ENCODE measurements around the gene ZNF543. TPM values are rescaled to one million over a fixed set of nuclear protein-coding genes. Genes with fewer than 3 reads are reported as not detected.
"Not testable (repeated sequence)": the region's sequence is repeated elsewhere in the genome, so short reads cannot be mapped to it uniquely, and the experiment has no call there.

ZNF543 gene
- total and polyA plus RNA-seq, 4 donors, result 1.3 to 15.4 (median 3.3) TPM

GRCh38 chr19:57374179-57374578 is 53.9 kb downstream of the ZNF543 start:
- Histone ChIP-seq H3K9ac (ENCODE audit: insufficient read depth in 1 of 2, low read length in 2 of 2) (no peak overlapping the region), H3K9me3 (ENCODE audit: control insufficient read depth in 4 of 4, insufficient read depth in 3 of 4, low read length in 3 of 4) (peaks cover 6 to 37% (median 8%) of the 10 kb centered on the region in 4 donors), H3K4me1 (ENCODE audit: control insufficient read depth in 5 of 5, insufficient read depth in 5 of 5, low read length in 5 of 5) (no peaks in the 10 kb centered on the region), H3K27ac (ENCODE audit: low read depth in 1 of 2, low read length in 1 of 2) (no peak overlapping the region), H3K27me3 (ENCODE audit: control insufficient read depth in 3 of 3, insufficient read depth in 3 of 3, low read length in 2 of 3) (no peaks in the 10 kb centered on the region), H3K4me3 (no peak overlapping the region), H3K36me3 (ENCODE audit: control insufficient read depth in 4 of 4, insufficient read depth in 4 of 4, low read length in 4 of 4) (peaks cover 28 to 37% (median 30%) of the 10 kb centered on the region in 4 donors)
- ATAC-seq (ENCODE audit: insufficient read depth, low FRiP score) (no peak), DNase-seq (no peak)
- WGBS, 2 donors, result 93 to 95% methylated on average over 6 of the region's 6 CpGs
- TF ChIP-seq, protein P1, sequence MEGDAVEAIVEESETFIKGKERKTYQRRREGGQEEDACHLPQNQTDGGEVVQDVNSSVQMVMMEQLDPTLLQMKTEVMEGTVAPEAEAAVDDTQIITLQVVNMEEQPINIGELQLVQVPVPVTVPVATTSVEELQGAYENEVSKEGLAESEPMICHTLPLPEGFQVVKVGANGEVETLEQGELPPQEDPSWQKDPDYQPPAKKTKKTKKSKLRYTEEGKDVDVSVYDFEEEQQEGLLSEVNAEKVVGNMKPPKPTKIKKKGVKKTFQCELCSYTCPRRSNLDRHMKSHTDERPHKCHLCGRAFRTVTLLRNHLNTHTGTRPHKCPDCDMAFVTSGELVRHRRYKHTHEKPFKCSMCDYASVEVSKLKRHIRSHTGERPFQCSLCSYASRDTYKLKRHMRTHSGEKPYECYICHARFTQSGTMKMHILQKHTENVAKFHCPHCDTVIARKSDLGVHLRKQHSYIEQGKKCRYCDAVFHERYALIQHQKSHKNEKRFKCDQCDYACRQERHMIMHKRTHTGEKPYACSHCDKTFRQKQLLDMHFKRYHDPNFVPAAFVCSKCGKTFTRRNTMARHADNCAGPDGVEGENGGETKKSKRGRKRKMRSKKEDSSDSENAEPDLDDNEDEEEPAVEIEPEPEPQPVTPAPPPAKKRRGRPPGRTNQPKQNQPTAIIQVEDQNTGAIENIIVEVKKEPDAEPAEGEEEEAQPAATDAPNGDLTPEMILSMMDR (IDR thresholded peaks at IDR 0.05; ENCODE audit: control extremely low read depth, extremely low read depth), result no peak

DNA sequence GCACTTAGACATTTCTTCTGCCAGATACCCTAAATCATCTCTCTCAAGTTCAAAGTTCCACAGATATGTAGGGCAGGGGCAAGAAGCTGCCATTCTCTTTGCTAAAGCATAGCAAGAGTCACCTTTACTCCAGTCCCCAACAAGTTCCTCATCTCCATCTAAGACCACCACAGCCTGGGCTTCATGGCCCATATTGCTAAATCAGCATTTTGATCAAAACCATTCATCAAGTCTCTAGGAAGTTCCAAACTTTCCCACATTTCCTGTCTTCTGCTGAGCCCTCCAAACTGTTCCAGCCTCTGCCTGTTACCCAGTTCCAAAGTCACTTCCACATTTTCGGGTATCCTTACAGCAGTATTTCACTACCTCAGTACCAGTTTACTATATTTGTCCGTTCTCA is 54.4 kb downstream of the ZNF543 start:
- H3K27me3 ChIP-seq (ENCODE audit: control insufficient read depth in 3 of 3, insufficient read depth in 3 of 3, low read length in 2 of 3); H3K27ac ChIP-seq (ENCODE audit: low read depth in 1 of 2, low read length in 1 of 2); H3K4me1 ChIP-seq (ENCODE audit: control insufficient read depth in 5 of 5, insufficient read depth in 5 of 5, low read length in 5 of 5); ATAC-seq (ENCODE audit: insufficient read depth, low FRiP score); H3K9ac ChIP-seq (ENCODE audit: insufficient read depth in 1 of 2, low read length in 2 of 2); H3K4me3 ChIP-seq; DNase-seq: not testable (repeated sequence)
- WGBS, 2 donors, result 96 to 97% methylated on average over 2 of the region's 2 CpGs
- Histone ChIP-seq H3K36me3 (ENCODE audit: control insufficient read depth in 4 of 4, insufficient read depth in 4 of 4, low read length in 4 of 4) (peaks cover 28 to 37% (median 30%) of the 10 kb centered on the region in 4 donors), H3K9me3 (ENCODE audit: control insufficient read depth in 4 of 4, insufficient read depth in 3 of 4, low read length in 3 of 4) (peaks cover 6 to 39% (median 8%) of the 10 kb centered on the region in 4 donors)

GRCh38 chr19:57376151-57376550 is 55.9 kb downstream of the ZNF543 start:
- H3K4me3 ChIP-seq, result no peak overlapping the region
- ATAC-seq (ENCODE audit: insufficient read depth, low FRiP score) (no peak), DNase-seq (no peak)
- WGBS, 2 donors, result 95 to 96% methylated on average over 6 of the region's 6 CpGs
- no peak overlapping the region for H3K27ac ChIP-seq (ENCODE audit: low read depth in 1 of 2, low read length in 1 of 2)
- H3K4me1 ChIP-seq (ENCODE audit: control insufficient read depth in 5 of 5, insufficient read depth in 5 of 5, low read length in 5 of 5), result no peaks in the 10 kb centered on the region
- H3K9ac ChIP-seq (ENCODE audit: insufficient read depth in 1 of 2, low read length in 2 of 2), result no peak overlapping the region
- H3K36me3 ChIP-seq (ENCODE audit: control insufficient read depth in 4 of 4, insufficient read depth in 4 of 4, low read length in 4 of 4), result peaks cover 28 to 37% (median 30%) of the 10 kb centered on the region in 4 donors
- no peaks in the 10 kb centered on the region for H3K27me3 ChIP-seq (ENCODE audit: control insufficient read depth in 3 of 3, insufficient read depth in 3 of 3, low read length in 2 of 3)
- TF ChIP-seq, protein P1 (IDR thresholded peaks at IDR 0.05; ENCODE audit: control extremely low read depth, extremely low read depth), result no peak
- H3K9me3 ChIP-seq (ENCODE audit: control insufficient read depth in 4 of 4, insufficient read depth in 3 of 4, low read length in 3 of 4), result peaks cover 6 to 44% (median 8%) of the 10 kb centered on the region in 4 donors

GRCh38 chr19:57377498-57378146 is 57.4 kb downstream of the ZNF543 start:
- no peaks in the 10 kb centered on the region for H3K27me3 ChIP-seq (ENCODE audit: control insufficient read depth in 3 of 3, insufficient read depth in 3 of 3, low read length in 2 of 3)
- H3K4me3 ChIP-seq, result no peak overlapping the region
- peaks cover 6 to 38% (median 8%) of the 10 kb centered on the region in 4 donors for H3K9me3 ChIP-seq (ENCODE audit: control insufficient read depth in 4 of 4, insufficient read depth in 3 of 4, low read length in 3 of 4)
- 93 to 95% methylated on average over 3 of the region's 3 CpGs for WGBS, 2 donors
- peaks cover 21 to 29% (median 27%) of the 10 kb centered on the region in 4 donors for H3K36me3 ChIP-seq (ENCODE audit: control insufficient read depth in 4 of 4, insufficient read depth in 4 of 4, low read length in 4 of 4)
- H3K9ac ChIP-seq (ENCODE audit: insufficient read depth in 1 of 2, low read length in 2 of 2), result no peak overlapping the region
- DNase-seq (no peak), ATAC-seq (ENCODE audit: insufficient read depth, low FRiP score) (no peak)
- no peak overlapping the region for H3K27ac ChIP-seq (ENCODE audit: low read depth in 1 of 2, low read length in 1 of 2)
- no peaks in the 10 kb centered on the region for H3K4me1 ChIP-seq (ENCODE audit: control insufficient read depth in 5 of 5, insufficient read depth in 5 of 5, low read length in 5 of 5)
- TF ChIP-seq, protein P1 (IDR thresholded peaks at IDR 0.05; ENCODE audit: control extremely low read depth, extremely low read depth), result no peak

Other genes with a start within 250 kb of the ZNF543 start
- not detected for gene USP29, start 200.5 kb upstream of the ZNF543 start, total RNA-seq
- gene USP29, start 200.5 kb upstream of the ZNF543 start, polyA plus RNA-seq, result not detected
- gene ZIM3, start 175.3 kb upstream of the ZNF543 start, total RNA-seq, result not detected
- gene ZIM3, start 175.3 kb upstream of the ZNF543 start, polyA plus RNA-seq, result not detected
- gene DUXA, start 153.0 kb upstream of the ZNF543 start, total RNA-seq, result not detected
- not detected for gene DUXA, start 153.0 kb upstream of the ZNF543 start, polyA plus RNA-seq
- gene ZNF264, start 129.0 kb upstream of the ZNF543 start, total RNA-seq, result 10 to 100 TPM; 45.0 to 46.0 TPM
- 1 to 10 TPM; 5.7 to 8.2 TPM for gene ZNF264, start 129.0 kb upstream of the ZNF543 start, polyA plus RNA-seq
- gene AURKC, start 89.4 kb upstream of the ZNF543 start, total RNA-seq, result 1 to 10 TPM in 1 of 2 donors, under 1 TPM in 1; 0.80 to 1.2 TPM
- gene AURKC, start 89.4 kb upstream of the ZNF543 start, polyA plus RNA-seq, result under 1 TPM; 0.50 to 0.85 TPM
- gene ZNF805, start 79.8 kb upstream of the ZNF543 start, total RNA-seq, result 10 to 100 TPM; 13.8 to 29.0 TPM
- 1 to 10 TPM in 1 of 2 donors, under 1 TPM in 1; 0.65 to 1.8 TPM for gene ZNF805, start 79.8 kb upstream of the ZNF543 start, polyA plus RNA-seq
- gene ZNF460, start 40.0 kb upstream of the ZNF543 start, total RNA-seq, result 100 to 1,000 TPM in 1 of 2 donors, 10 to 100 TPM in 1; 54.1 to 113 TPM
- gene ZNF460, start 40.0 kb upstream of the ZNF543 start, polyA plus RNA-seq, result 1 to 10 TPM; 1.2 to 4.0 TPM
- 10 to 100 TPM in 1 of 2 donors, 1 to 10 TPM in 1; 7.9 to 13.5 TPM for gene ZNF304, start 30.8 kb downstream of the ZNF543 start, total RNA-seq
- gene ZNF304, start 30.8 kb downstream of the ZNF543 start, polyA plus RNA-seq, result 1 to 10 TPM; 2.6 to 3.8 TPM
- gene TRAPPC2B, start 43.1 kb downstream of the ZNF543 start, total RNA-seq, result 10 to 100 TPM in 1 of 2 donors, 1 to 10 TPM in 1; 6.2 to 15.1 TPM
- gene TRAPPC2B, start 43.1 kb downstream of the ZNF543 start, polyA plus RNA-seq, result 10 to 100 TPM; 15.3 to 25.4 TPM
- gene ZNF547, start 43.1 kb downstream of the ZNF543 start, total RNA-seq, result 1 to 10 TPM; 2.8 to 4.2 TPM
- gene ZNF547, start 43.1 kb downstream of the ZNF543 start, polyA plus RNA-seq, result 1 to 10 TPM; 1.4 to 1.6 TPM
- gene ZNF548, start 69.4 kb downstream of the ZNF543 start, total RNA-seq, result 10 to 100 TPM; 14.9 to 35.7 TPM
- gene ZNF548, start 69.4 kb downstream of the ZNF543 start, polyA plus RNA-seq, result 1 to 10 TPM; 5.6 to 6.8 TPM
- 10 to 100 TPM; 13.4 to 18.3 TPM for gene ZNF17, start 90.7 kb downstream of the ZNF543 start, total RNA-seq
- 1 to 10 TPM; 2.1 to 4.0 TPM for gene ZNF17, start 90.7 kb downstream of the ZNF543 start, polyA plus RNA-seq
- 10 to 100 TPM; 10.6 to 14.6 TPM for gene ZNF749, start 114.9 kb downstream of the ZNF543 start, total RNA-seq
- gene ZNF749, start 114.9 kb downstream of the ZNF543 start, polyA plus RNA-seq, result 1 to 10 TPM; 4.0 to 8.8 TPM
- 1 to 10 TPM in 1 of 2 donors, under 1 TPM in 1; 0.58 to 3.1 TPM for gene VN1R1, start 136.7 kb downstream of the ZNF543 start, total RNA-seq
- gene VN1R1, start 136.7 kb downstream of the ZNF543 start, polyA plus RNA-seq, result under 1 TPM; 0.15 to 0.28 TPM
- 10 to 100 TPM in 1 of 2 donors, 1 to 10 TPM in 1; 8.1 to 28.1 TPM for gene ZNF772, start 157.1 kb downstream of the ZNF543 start, total RNA-seq
- gene ZNF772, start 157.1 kb downstream of the ZNF543 start, polyA plus RNA-seq, result 1 to 10 TPM in 1 of 2 donors, under 1 TPM in 1; 0.98 to 2.7 TPM
- gene ZNF419, start 167.3 kb downstream of the ZNF543 start, total RNA-seq, result 10 to 100 TPM; 10.1 to 12.5 TPM
- gene ZNF419, start 167.3 kb downstream of the ZNF543 start, polyA plus RNA-seq, result 1 to 10 TPM; 4.3 to 5.2 TPM
- 10 to 100 TPM in 1 of 2 donors, 1 to 10 TPM in 1; 6.3 to 17.0 TPM for gene ZNF773, start 179.5 kb downstream of the ZNF543 start, total RNA-seq
- 1 to 10 TPM; 2.5 to 4.3 TPM for gene ZNF773, start 179.5 kb downstream of the ZNF543 start, polyA plus RNA-seq
- 10 to 100 TPM in 1 of 2 donors, 1 to 10 TPM in 1; 4.8 to 14.8 TPM for gene ZNF549, start 206.9 kb downstream of the ZNF543 start, total RNA-seq
- 1 to 10 TPM; 1.7 to 2.4 TPM for gene ZNF549, start 206.9 kb downstream of the ZNF543 start, polyA plus RNA-seq
- 10 to 100 TPM in 1 of 2 donors, 1 to 10 TPM in 1; 8.4 to 21.4 TPM for gene ZNF550, start 239.4 kb downstream of the ZNF543 start, total RNA-seq
- 1 to 10 TPM; 2.0 to 3.0 TPM for gene ZNF550, start 239.4 kb downstream of the ZNF543 start, polyA plus RNA-seq